Measurements from ENCODE around the gene SCART1. TPM values are rescaled to one million over a fixed set of nuclear protein-coding genes. Genes with fewer than 3 reads are reported as not detected.
A peak's percentile ranks its signal among the peaks of the same experiment; 100 is the strongest.
"Not testable (repeated sequence)": the region's sequence is repeated elsewhere in the genome, so short reads cannot be mapped to it uniquely, and the experiment has no call there.

Gene SCART1
- total RNA-seq, 1 donor from 2014 or later, result 0.30 TPM

DNA sequence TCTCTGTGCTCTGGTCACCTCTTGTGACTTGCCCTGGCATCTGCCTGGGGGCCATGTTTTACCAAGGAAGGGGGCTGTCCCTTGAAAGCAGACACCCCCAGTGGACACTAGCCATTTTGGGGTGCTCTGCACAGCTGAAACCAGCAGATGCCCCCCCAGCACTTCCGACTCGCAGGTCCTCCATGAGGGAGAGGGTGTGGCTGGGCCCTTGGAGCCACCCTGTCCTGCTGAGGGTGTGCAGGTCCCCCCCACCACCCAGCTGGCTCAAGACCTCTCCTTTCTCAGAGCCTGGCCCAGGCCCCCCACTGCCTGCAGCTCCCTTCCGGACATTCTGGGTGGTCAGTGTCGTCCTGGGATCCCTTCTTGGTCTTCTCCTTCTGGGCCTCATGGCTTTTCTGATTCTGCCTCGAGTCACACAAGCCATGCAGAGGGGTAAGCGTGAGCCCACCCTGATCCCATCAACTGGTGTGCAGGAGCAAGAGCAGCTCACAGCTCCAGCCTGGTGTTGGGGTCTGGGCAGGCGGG lies 12.3 kb downstream of the SCART1 start:
- ATAC-seq, result no peak

DNA sequence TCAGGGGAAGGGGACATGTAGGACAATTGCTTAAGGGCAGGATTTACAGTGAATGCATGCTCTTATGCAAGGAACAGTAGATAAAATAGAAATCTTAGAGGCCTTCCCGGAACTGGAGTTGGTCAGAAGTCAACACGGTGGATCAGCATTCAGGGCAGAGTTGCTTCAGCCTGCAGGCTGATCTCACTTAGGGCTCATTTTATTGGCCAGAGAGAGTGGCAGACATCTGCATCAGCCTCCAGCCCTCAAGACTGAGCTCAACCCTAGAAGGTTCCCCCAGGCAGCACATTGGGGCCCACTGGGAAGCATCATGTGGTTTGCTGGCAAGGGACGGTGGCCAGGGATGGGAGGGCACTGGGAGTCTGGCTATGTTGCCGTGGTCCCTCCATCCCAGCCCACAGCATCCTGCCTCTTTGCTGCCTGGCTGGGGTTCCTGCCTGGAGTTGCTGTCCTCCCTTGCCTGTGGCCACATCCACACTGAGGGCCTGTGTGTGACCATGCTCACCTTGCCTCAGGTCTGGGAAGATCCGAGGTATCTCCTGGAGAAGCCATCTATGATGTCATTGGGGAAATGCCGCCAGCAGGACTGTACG lies 13.0 kb downstream of the SCART1 start:
- ATAC-seq (no peak), DNase-seq (ENCODE audit: missing footprints) (no peak)

More for the DNA sequence above, 12.3 kb downstream of the SCART1 start:
- intact Hi-C loops (cut with DNase I), result no loop called here
- DNase-seq (ENCODE audit: missing footprints), result peak; percentile 21

DNA sequence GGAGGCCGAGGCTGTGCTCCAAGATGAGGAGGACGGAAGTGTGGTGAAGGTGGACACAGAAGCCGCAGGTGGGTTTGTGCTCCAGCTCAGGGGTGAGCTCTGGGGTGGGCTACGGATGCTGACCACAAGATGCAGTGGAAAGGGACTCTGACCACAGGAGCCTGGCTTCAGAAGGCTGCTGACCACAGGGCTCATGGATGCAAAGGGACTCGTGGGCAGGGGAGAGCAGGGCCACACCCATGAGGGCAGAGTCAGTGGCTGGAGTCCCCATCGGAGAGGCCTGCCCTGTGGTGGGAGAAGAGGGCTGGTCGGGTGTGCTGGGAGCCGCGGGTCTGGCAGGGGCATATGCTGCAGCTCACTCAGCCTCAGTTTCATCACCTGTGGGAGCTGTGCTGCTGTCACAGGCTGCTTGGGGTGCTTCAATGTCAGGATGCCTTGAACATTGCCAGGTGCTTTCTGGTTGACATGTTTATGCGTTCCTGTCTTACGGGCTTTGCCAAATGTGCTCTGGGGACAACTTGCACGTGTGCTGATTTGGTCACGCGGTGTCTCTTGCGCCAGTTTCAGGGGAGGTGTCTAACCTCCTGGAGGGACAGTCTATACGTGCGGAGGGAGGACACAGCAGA lies 13.7 kb downstream of the SCART1 start:
- ATAC-seq (no peak), DNase-seq (ENCODE audit: missing footprints) (no peak)
- intact Hi-C loops (cut with DNase I), result no loop called here

More for the DNA sequence above, 13.0 kb downstream of the SCART1 start:
- intact Hi-C loops (cut with DNase I), result no loop called here

DNA sequence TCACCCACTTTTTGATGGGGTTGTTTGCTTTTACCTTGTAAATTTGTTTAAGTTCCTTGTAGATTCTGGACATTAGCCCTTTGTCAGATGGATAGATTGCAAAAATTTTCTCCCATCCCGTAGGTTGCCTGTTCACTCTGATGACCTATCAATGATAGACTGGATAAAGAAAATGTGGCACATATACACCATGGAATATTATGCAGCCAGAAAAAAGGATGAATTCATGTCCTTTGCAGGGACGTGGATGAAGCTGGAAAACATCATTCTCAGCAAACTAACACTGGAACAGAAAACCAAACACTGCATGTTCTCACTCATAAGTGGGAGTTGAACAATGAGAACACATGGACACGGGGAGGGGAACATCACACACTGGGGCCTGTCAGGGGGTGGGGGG lies 15.5 kb downstream of the SCART1 start:
- DNase-seq (ENCODE audit: missing footprints); ATAC-seq; intact Hi-C loops (cut with DNase I): not testable (repeated sequence)

DNA sequence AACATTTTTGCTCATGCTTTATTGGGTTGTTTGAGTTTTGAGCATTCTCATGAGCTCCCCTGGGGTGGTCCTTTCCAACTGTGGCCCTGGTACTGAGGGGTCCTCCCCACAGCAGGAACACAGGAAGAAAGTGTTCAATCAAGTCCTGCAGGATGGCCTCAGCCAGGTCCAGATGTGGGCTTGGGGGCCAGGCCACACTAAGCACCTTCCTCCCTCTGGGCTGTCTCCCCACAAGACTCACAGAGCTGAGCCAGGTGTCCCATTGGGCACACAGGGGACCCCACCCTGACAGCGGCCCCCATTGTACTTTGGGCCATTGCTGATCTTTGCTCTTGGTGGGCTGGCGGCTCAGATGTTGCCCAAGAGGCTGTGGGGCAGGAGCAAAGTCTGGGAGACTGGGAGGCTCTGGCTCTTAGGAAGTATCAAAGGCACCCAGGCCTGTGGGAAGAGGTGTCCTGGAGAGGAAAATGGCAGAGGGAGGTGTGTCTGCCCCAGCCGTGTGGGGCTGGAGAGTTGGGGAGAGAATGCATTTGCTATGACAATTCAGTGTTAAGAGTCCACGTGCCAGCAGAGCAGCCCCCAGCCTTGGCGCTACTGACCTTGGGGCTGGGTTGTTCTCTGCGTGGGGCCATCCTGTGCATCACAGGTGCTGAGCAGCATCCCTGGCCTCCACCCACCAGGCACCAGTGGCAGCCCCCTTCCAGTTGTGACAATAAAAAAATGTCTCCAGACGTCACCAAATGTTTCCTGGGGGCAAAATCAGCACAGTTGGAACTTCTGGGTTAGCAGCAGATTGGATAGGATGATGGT lies 17.8 kb downstream of the SCART1 start:
- DNase-seq (ENCODE audit: missing footprints) (no peak), ATAC-seq (no peak)
- intact Hi-C loops (cut with DNase I), result no loop called here

DNA sequence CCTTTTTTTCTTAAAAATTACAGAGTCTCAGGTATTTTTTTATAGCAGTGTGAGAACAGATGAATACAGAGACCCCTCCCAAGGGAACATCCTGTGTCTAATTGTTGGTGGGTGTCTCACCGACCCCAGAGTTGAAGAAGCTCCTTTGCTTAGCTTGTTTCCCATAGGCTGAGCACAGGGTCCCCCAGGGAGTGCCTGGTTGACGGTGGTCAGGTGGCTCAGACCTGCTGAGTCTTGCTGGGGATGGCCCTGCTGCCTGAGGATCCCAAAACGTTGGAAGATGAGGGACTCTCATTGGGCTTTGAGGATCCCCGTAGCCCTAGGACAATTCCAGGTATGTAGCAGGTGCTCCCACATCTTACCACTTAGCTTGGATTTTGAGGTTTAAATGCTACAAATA lies 19.5 kb downstream of the SCART1 start:
- ATAC-seq (no peak), DNase-seq (ENCODE audit: missing footprints) (no peak)
- intact Hi-C loops (cut with DNase I), result no loop called here

DNA sequence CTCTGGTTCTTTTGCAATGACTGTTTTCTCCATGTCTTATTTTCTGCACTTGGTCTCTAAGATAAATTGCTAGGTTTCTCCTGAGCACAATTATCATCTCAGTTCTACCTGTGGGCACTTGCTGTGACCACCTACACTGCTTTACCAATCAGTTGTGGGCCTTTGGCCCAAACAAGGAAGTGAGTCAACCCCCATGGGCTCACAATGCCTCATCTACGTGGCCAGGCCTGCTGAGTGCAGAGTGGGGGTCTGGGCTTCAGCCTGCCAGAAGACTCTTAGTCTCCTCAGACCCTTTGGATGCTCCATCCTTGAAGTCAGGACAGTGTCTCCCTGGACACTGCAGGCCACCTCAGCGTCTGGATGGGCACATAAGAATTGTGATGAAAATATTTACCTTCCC lies 20.3 kb downstream of the SCART1 start:
- intact Hi-C loops (cut with DNase I), result no loop called here
- DNase-seq (ENCODE audit: missing footprints), result no peak
- no peak for ATAC-seq

DNA sequence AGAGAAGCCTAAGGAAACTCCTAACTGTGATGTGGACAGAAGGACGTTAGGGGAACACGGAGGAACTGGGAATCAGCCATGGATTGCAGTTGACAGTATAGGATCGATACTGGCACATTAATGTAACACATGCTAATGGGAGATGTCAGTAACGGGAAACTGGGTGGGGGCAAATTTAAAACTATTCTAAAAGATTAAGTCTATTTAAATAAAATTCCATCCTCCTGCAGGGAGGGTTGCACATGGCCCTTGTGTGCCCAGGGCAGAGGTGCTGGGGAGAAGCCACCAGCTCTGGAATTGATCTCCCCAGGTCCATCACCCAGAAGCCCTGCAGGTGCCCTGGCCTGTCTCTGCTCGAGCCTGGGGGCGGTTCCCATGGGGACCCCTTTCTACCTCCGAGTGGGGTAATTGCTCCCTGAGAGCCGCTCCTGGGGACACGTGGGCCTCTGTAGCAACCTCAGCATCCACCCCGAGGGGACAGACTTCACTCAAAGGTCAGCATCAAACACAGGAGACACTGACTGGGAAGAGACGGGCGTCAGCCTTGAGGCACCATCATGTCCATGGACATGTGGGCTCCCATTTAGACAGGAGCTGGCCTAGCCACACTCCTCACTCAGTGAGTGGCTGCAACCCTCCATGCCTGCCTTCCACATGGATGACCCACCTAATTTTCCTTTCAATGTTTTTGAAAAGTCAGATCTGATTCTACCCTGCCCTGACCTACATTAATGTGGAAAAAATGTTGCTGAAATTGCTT lies 21.1 kb downstream of the SCART1 start:
- DNase-seq (ENCODE audit: missing footprints) (no peak), ATAC-seq (no peak)
- intact Hi-C loops (cut with DNase I), result no loop called here

DNA sequence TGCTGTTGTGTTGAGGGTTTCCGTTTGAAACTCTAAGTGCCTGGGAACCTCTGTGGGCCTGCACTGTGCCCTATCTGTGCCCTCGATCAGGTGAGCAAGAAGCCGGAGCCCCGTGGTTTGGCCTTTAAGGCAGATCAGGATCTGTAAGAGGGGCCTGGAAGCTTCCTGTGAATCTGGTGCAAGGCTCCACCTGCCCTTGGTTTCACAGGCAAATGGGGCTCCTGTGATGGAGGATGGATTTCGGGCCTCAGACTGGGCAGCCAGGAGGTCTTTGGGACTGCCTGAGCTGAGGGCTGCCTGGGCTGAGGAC lies 21.6 kb downstream of the SCART1 start:
- DNase-seq (ENCODE audit: missing footprints) (no peak), ATAC-seq (no peak)
- intact Hi-C loops (cut with DNase I), result no loop called here

DNA sequence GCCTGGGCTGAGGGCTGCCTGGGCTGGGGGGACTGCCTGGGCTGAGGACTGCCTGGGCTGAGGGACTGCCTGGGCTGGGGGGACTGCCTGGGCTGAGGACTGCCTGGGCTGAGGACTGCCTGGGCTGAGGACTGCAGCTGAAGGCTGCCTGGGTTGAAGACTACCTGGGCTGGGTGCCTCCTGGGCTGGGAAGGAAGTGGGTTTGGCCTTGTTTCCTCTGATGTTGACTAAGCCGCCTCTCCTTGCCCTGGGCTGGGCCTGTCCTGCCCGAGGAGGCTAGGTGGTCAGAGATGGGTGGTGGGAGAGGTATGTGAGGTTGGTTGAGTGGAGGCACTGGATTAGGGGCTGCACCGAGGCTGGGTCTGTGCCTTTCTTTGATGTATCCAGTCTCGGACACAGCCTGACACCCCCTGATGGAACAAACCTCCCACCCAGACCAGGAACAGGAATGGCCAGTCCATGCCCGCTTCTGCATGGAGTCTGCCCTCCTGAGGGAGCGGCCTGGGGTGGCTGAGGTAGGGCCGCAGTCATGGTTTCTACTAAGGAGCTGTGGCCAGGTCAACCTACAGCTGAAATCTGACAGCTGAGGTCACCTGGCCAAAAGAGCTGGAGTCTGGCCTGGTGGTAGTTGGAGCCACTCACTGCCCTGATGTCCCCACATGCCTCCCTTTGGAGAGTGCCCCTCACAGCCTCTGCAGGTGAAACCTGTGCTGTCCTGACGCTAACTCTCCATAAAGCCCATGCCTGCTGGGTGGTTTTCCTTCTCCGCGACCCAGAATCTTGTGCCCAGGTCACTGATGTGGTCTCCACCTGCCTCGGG lies 22.3 kb downstream of the SCART1 start:
- intact Hi-C loops (cut with DNase I), result no loop called here
- no peak for DNase-seq (ENCODE audit: missing footprints)
- ATAC-seq, result no peak

DNA sequence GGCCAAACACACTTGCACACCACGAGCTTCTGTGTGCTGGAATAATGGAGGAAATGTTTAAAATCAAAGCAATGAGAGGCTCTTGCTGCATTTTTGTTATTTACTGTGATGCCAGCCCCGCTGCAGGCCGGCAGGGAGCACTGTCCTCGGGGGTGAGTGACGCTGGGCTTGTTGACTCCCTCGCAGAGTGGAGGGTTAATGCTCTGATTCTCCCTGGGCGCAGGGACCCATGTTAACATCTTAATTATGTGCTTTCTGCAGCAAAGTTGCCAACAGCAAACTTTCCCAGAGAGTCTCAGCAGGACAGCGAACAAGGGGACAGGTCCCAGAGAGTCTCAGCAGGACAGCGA lies 22.9 kb downstream of the SCART1 start:
- intact Hi-C loops (cut with DNase I), result no loop called here
- DNase-seq (ENCODE audit: missing footprints), result no peak
- ATAC-seq, result no peak

DNA sequence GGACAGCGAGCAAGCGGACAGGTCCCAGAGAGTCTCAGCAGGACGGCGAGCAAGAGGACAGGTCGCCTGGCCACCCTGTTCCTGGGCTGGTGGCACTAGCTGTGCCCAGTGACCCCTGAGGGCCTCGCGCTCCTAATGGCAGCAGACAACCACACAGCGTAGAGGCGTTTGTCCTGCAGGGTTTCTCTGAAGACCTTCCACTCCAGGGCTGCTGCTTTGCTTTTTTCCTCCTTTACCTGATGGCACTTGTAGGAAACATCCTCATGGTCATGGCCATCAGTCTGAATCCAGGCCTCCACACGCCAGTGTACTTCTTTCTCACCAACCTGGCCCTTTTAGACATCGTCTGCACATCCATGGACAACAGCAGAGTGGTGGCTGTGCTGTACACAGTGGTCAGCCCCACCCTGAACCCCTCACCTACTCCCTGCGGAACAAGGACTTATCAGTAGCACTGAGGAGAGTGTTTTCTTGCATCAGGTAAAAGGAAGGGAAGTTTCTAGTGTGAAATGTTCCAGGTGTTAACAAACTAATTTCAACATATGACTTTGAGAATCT lies 27.4 kb downstream of the SCART1 start:
- intact Hi-C loops (cut with DNase I), result no loop called here
- DNase-seq (ENCODE audit: missing footprints) (no peak), ATAC-seq (no peak)

DNA sequence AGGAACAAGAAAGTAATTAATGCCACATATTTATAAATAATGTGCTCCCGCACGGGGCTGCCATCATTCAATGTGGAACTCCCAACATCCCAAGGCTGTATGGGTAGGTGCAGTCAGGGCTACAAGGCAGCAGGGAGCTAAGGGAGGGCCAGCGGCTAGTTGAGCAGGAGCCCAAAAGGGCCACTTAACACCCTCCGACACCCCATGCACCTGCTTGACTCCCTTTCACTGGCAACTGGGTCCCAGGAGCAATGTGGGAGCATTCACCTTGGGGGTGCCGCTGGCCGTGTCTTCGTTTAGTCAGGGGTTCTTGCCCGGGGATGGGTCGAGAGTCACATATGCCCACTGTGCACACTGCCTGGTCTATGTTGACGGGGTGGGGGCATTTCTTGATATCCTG lies 27.9 kb downstream of the SCART1 start:
- DNase-seq (ENCODE audit: missing footprints), result no peak
- ATAC-seq, result no peak
- intact Hi-C loops (cut with DNase I), result no loop called here

DNA sequence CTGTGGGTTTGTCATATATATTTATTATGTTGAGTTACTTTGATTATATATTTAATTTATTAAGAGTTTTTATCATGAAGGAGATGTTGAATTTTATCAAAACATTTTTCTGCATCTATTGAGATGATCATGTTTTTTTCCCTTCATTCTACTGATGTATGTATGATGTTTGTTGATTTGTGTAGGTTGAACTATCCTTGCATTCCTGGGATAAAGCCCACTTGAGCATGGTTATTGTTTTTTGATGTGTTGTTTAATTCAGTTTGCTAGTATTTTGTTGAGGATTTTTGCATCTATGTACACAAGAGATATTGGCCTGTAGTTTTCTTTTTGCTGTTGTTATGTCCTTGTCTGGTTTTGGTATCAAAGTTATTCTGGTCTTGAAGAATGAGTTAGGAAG lies 31.1 kb downstream of the SCART1 start:
- ATAC-seq, result no peak
- intact Hi-C loops (cut with DNase I), result no loop called here
- DNase-seq (ENCODE audit: missing footprints), result no peak

DNA sequence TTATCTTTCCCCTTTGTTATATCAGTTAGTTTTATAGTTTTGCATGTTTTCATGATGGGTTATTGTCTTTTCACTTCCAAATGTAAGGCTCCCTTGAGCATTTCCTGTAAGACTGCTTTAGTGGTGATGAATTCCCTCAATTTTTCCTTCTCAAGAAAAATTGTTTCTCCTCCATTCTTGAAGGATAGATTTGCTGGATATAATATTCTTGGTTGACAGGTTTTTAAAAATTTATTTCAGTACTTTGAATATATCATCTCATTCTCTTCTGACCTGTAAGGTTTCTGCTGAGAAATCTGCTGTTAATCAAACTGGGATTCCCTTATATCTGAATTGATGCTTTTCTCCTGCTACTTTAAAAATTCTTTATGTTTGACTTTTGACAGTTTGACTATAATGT lies 33.3 kb downstream of the SCART1 start:
- ATAC-seq (no peak), DNase-seq (ENCODE audit: missing footprints) (no peak)
- intact Hi-C loops (cut with DNase I), result no loop called here

DNA sequence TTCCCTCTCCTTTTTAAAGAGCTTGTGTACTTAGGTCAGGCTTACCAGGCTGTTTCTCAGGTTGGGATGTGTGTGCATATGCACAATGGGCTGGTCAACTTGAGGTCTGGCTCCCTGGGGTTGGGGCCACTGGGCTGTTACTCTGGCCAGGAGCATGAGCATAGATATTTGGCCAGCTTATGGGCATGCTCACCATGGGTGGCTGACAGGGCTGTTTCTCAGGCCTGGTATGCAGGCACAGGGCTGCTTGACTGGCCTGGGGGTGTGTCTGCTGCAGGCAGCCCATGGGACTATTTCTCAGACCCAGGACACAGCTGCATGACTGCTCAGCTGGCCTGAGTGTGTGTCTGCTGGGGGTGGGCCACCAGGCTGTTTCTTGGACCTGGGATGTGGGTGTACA lies 34.6 kb downstream of the SCART1 start:
- DNase-seq (ENCODE audit: missing footprints) (no peak), ATAC-seq (no peak)
- intact Hi-C loops (cut with DNase I), result no loop called here

DNA sequence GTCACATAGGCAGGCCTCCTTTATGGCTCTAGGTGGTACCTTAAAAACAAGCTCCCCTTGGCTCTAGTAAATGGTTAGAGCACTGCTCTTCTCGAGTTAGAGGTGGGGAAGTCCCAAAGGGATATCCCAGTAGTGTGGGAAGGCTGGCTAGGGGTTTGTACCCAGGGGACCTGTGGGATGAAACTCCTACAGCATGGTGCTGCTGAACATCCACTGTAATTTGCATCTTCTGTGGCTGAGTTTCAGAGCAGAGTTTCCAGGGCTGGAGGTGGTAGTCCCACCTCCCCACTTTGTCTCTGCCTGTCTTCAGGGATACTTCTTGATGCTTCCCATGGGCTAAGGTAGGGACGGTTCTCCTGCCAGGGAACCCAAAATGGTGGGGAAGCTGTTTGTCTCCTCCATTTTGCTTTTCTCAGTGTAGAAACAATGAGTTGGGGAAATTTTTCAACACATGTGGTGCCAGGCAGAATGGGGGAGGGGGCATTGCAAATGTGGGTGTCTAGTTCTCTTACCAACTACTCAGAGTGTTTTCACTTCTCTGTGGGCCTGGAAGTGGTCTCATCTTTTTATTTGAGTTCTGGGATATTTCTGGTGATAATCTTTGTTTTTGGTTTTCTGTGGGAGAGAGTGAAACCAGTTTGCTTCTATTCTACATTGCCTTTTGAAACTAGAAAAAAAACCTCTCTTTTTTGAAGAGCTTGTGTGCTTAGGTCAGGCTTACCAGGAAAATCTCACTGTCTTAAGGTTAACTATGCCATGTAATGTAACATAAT lies 36.3 kb downstream of the SCART1 start:
- ATAC-seq, result no peak
- intact Hi-C loops (cut with DNase I), result no loop called here
- DNase-seq (ENCODE audit: missing footprints), result no peak

DNA sequence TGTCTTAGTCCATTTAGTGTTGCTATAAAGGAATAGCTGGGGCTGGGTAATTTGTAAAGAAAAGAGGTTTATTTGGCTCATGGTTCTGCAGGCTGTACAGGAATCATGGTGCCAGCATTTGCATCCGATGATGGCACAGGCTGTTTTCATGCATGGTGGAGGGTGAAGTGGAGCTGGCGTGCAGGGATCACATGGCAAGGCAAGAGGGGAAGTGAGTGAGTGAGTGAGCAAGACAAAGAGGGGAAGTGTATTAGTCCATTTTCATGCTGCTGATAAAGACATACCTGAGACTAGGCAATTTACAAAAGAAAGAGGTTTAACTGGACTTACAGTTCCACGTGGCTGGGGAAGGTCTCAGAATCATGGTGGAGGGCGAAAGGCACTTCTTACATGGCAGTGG lies 39.8 kb downstream of the SCART1 start:
- intact Hi-C loops (cut with DNase I); ATAC-seq: not testable (repeated sequence)

More for the DNA sequence above, 39.8 kb downstream of the SCART1 start:
- not testable (repeated sequence) for DNase-seq (ENCODE audit: missing footprints)

All from Right ventricle myocardium inferior (tissue), 1 donor.